Adrenal gland (tissue), 12 donors: ENCODE measurements around the gene AGO4. TPM values are rescaled to one million over a fixed set of nuclear protein-coding genes. Genes with fewer than 3 reads are reported as not detected.
"Not testable (repeated sequence)": the region's sequence is repeated elsewhere in the genome, so short reads cannot be mapped to it uniquely, and the experiment has no call there.

ENCODE experiments used
- DNase-seq, 7 donors: peaks; one replicate each; pipeline ENCODE4 v3.0.0-alpha.2; 2019 to 2020
- H3K27ac ChIP-seq, 5 donors: fragments of 200-600 bp; sonication (generic) in 4 of 5; 1 replicate in 3 of 5; 2 replicates in 2 of 5; pipeline versions ENCODE4 v1.5.1 to v1.8.0; 2016 to 2020; ENCODE audit warnings: mild to moderate bottlenecking in 1 of 5
- H3K27me3 ChIP-seq: fragments of 200-600 bp; 2 replicates; pipeline ENCODE4 v1.8.0; 2021
- H3K36me3 ChIP-seq, 2 donors: fragments of 200-600 bp; replicated peaks in 1 of 2; 1 replicate in 1 of 2; 2 replicates in 1 of 2; pipeline versions ENCODE4 v1.5.1 to v1.8.0; 2018 to 2022
- H3K4me1 ChIP-seq, 2 donors: fragments of 200-600 bp; replicated peaks in 1 of 2; 1 replicate in 1 of 2; 2 replicates in 1 of 2; pipeline versions ENCODE4 v1.5.1 to v1.8.0; 2018 to 2021
- H3K4me3 ChIP-seq, 4 donors: fragments of 200-600 bp; sonication (generic) in 3 of 4; one replicate each; pipeline ENCODE4 v1.5.1; 2016 to 2018
- H3K9me3 ChIP-seq, 3 donors: fragments of 200-600 bp; sonication (generic) in 1 of 3; replicated peaks in 1 of 3; 1 replicate in 2 of 3; 2 replicates in 1 of 3; pipeline versions ENCODE4 v1.5.1 to v1.8.0; 2016 to 2021
- CTCF ChIP-seq, 6 experiments: fragments of 450-650 bp in 4 of 6; fragments of 200-600 bp in 2 of 6; sonication (generic) in 1 of 6; IDR thresholded peaks; 1 replicate in 5 of 6; 2 replicates in 1 of 6; pipeline versions ENCODE4 v1.5.1 to v1.8.0; 2016 to 2021; ENCODE audit warnings: antibody characterized with exemption in 6 of 6, mild to moderate bottlenecking in 2 of 6, moderate library complexity in 1 of 6
- POLR2A ChIP-seq, 2 donors: fragments of 450-650 bp; IDR thresholded peaks; one replicate each; pipeline ENCODE4 v1.6.1; 2017; ENCODE audit warnings: antibody characterized with exemption in 2 of 2, mild to moderate bottlenecking in 2 of 2, moderate library complexity in 1 of 2
- WGBS, 4 donors: extraction: QIAGEN DNeasy Blood & Tissue Kit in 2 of 4; methylation state at CpG; one replicate each; pipeline versions ENCODE4 v1.1.5 to v1.1.7; 2013 to 2017; 5-methylcytosine and 5-hydroxymethylcytosine counted together
- intact Hi-C, 2 donors: fragments of 100-400 bp; cut with DNase I; formaldehyde crosslinking; loops; one replicate each; pipeline versions ENCODE4 v1.14.1 to v1.15.0; 2022 to 2023
- polyA plus RNA-seq, 3 donors: library from polyadenylated mRNA; stranded (reverse); fragments of 200-250 nt in 2 of 3; fragments of 350-450 nt in 1 of 3; fragmentation: Illumina TruSeq in 1 of 3; extraction: RNeasy Lipid Tissue Mini Kit (QIAGEN cat#74804) in 1 of 3; gene quantifications; one replicate each; pipeline ENCODE4 v1.2.3, GENCODE V29; 2013 to 2014
- total RNA-seq, 9 donors: library from RNA; depleted of rRNA in 4 of 9; stranded (reverse); fragments of >200 nt in 4 of 9; fragments of 120-200 nt in 1 of 9; fragmentation: NEBNext Ultra II Directional in 1 of 9; extraction: Animal tissue kit (Norgen Biotek cat#: 25700) in 1 of 9; gene quantifications; one replicate each; pipeline versions ENCODE4 v1.1.0 to v1.2.4, GENCODE V29; 2013 to 2023
- donor health status: healthy with polysubstance abuse.
- donor health status: Bipolar disorder and iron deficiency.
- donor health status: DM: yes; HTN: yes; CAD: no.
- donor health status: DM: no; HTN: no; CAD: no.
- donor health status: DM: no; HTN: no; CAD: no.
- donor health status: DM: yes; HTN: yes; CAD: no.

AGO4 gene
- total and polyA plus RNA-seq, 12 donors, result 4.0 to 12.0 (median 8.4) TPM

- TF ChIP-seq POLR2A (IDR thresholded peaks at IDR 0.05) (no peak), CTCF (IDR thresholded peaks at IDR 0.05) (no peak)
- intact Hi-C loops, result no loop called here
- no peak for DNase-seq
- H3K27me3 ChIP-seq, result no peaks in the 10 kb centered on the region
- peak overlapping the region in 2 of 4 donors; percentile 85 to 87 for H3K4me3 ChIP-seq
- no peaks in the 10 kb centered on the region for H3K36me3 ChIP-seq
- H3K4me1 ChIP-seq, result peaks cover 0 to 6% of the 10 kb centered on the region in 2 donors
- H3K9me3 ChIP-seq, result no peaks in the 10 kb centered on the region
- H3K27ac ChIP-seq, result peak overlapping the region in 4 of 5 donors; percentile 67 to 83 (median 79)
- WGBS, 4 donors, result 34 to 43% (median 40%) methylated on average over 19 of the region's 19 CpGs
These were observed 39.2 kb upstream of the AGO4 start for GRCh38 chr1:35768350-35769187.

DNA sequence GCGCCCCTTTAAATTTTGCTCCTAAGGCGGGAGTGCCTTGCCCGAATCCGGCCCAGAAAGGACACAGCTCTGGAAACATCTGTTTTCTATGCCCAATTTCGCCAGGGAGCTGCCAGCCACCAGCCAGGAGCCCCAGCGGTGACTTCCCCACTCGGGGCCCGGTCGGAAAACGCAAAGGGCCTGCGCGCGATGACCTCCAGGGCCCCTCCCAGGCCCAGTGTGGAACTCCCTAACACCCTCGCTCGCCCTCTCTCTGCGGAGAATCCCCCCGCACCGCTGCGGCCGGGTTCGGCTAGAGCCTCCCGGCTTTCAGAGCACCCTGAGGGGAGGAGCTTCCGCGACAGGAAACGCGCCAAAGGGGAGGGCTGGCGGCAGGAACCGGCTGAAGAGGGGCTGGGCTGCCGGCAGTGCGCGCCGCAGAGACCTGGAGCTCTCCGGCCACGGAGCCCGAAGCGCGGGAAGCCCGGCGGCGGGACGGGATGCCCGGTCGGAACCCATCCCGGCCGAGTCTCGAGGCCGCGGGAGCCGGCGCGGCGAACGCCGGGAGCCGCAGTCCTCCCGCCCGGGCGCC lies 38.5 kb upstream of the AGO4 start:
- WGBS, 4 donors, result 0% methylated on average over 23 to 58 of the region's 58 CpGs
- intact Hi-C loops, result no loop called here
- Histone ChIP-seq H3K9me3 (no peaks in the 10 kb centered on the region), H3K27ac (peak overlapping the region in 4 of 5 donors; percentile 67 to 83 (median 79)), H3K4me3 (peak overlapping the region; percentile 10 to 87 (median 71)), H3K36me3 (no peaks in the 10 kb centered on the region), H3K27me3 (no peaks in the 10 kb centered on the region), H3K4me1 (peaks cover 0 to 6% of the 10 kb centered on the region in 2 donors)
- TF ChIP-seq POLR2A (IDR thresholded peaks at IDR 0.05) (no peak), CTCF (IDR thresholded peaks at IDR 0.05) (peak in 3 of 6 experiments; percentile 5 to 19 (median 17))
- peak; percentile 79 to 90 (median 85) for DNase-seq

- no peak for TF ChIP-seq POLR2A (IDR thresholded peaks at IDR 0.05)
- H3K4me1 ChIP-seq, result peaks cover 0 to 3% of the 10 kb centered on the region in 2 donors
- no peaks in the 10 kb centered on the region for H3K9me3 ChIP-seq
- H3K27me3 ChIP-seq, result no peaks in the 10 kb centered on the region
- no peak overlapping the region for H3K4me3 ChIP-seq
- H3K27ac ChIP-seq, result no peak overlapping the region
- no peak for DNase-seq
- H3K36me3 ChIP-seq, result no peaks in the 10 kb centered on the region
- intact Hi-C loops, result loop anchor here (5.0 to 10.0 kb wide), 2 partner anchors 211 to 329 kb away; no protein-coding TSS in a partner anchor
These were observed 34.1 kb upstream of the AGO4 start for GRCh38 chr1:35773711-35774110.

GRCh38 chr1:35776172-35776571 lies 31.6 kb upstream of the AGO4 start:
- not testable (repeated sequence) for H3K4me3 ChIP-seq, H3K27me3 ChIP-seq, H3K9me3 ChIP-seq, H3K27ac ChIP-seq, H3K36me3 ChIP-seq, H3K4me1 ChIP-seq, DNase-seq
- WGBS, 4 donors, result 76 to 90% (median 86%) methylated on average over 6 of the region's 6 CpGs
- intact Hi-C loops, result loop anchor here in 1 of 2 donors (5.0 to 10.0 kb wide), 2 partner anchors 204 to 331 kb away; partner anchors contain the start of gene TFAP2E

GRCh38 chr1:35777109-35777508 lies 30.7 kb upstream of the AGO4 start:
- no peak overlapping the region for H3K27ac ChIP-seq
- intact Hi-C loops, result loop anchor here in 1 of 2 donors (5.0 to 10.0 kb wide), 2 partner anchors 205 to 332 kb away; partner anchors contain the start of gene TFAP2E
- H3K4me1 ChIP-seq, result no peaks in the 10 kb centered on the region
- no peaks in the 10 kb centered on the region for H3K36me3 ChIP-seq
- no peak for DNase-seq
- H3K9me3 ChIP-seq, result no peaks in the 10 kb centered on the region
- H3K4me3 ChIP-seq, result no peak overlapping the region
- 86 to 96% (median 95%) methylated on average over 1 of the region's 1 CpG for WGBS, 4 donors
- TF ChIP-seq POLR2A (IDR thresholded peaks at IDR 0.05) (no peak), CTCF (IDR thresholded peaks at IDR 0.05) (no peak)
- no peaks in the 10 kb centered on the region for H3K27me3 ChIP-seq
